ENCODE measurements around the gene ZNF644.
A peak's percentile ranks its signal among the peaks of the same experiment; 100 is the strongest.

Gene ZNF644

DNA sequence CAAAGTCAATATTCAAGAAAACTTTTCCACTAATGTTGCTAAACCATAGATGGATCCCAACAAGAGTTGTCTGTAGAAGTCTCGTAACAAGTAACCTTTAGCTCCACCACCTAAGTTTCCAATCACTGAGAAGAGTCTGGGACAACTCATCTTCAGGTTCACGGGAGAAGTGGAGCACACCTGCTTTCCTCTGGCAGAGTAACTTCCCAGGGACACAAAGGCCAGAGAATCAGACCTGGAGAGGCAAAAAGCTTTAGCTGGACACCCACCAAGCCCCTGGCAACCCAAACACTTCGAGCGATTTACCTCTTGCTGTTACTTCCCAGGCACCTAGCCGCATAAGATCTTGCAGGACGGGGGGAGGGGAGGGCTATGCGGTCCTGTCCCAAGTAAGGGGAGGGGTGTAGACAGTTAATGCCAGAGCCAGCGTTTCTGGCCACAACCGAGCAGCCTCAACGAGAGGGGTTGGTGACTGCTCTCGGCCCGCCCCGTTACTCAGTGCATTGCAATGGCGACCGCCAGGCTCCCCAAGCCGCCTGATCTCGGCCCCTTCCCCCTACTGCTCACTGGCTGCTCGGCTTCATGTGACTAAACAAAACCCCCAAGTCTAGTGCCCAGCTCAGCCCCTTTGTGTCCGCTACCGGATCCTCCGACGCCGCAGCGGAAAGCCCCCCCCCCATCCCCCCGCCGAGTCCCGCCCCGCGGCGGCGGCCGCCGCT lies 709 bp downstream of the ZNF644 start:
- DNase-seq = peak; percentile 79

DNA sequence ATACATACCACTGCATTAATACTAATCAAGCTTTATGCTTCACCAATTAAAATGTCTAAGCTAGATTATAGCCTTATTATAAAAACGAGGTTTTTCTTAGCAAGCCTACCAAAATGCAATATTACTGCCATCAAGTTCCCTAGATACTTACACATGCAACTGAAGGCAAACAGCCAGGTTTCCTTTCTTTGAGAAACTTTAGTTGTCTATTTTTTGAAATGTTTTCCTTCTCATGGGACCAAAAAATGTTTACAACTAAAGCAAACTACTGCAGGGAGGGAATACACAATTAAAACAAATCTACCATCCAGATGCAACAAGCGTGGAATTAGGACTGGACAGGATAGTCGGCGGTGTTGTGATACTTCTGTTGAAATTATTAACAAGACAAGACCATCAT lies 1.3 kb downstream of the ZNF644 start:
- no peak for DNase-seq

DNA sequence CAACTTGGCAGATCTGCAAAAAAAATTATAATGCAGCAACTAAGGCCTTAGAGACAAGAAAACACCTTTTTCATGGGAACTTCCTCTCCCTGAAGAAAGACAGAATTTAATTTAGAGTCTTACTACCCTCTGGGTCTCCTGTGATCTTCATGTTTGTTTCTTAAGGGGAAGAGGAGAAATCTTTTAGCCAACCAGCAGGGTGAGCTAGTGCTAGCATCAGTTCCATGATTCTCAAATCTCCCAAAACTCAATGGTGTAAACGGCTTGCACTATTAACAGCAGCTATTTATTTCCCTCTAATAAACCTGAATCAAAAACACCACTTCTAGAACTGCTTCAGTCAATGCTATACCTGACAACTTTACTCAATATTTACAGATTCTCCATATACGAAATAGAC lies 3.8 kb downstream of the ZNF644 start:
- DNase-seq = no peak

- no peak for DNase-seq
These were observed 5.9 kb downstream of the ZNF644 start for GRCh38 chr1:91015794-91016550.

GRCh38 chr1:91015358-91015780 lies 6.5 kb downstream of the ZNF644 start:
- DNase-seq = no peak

DNA sequence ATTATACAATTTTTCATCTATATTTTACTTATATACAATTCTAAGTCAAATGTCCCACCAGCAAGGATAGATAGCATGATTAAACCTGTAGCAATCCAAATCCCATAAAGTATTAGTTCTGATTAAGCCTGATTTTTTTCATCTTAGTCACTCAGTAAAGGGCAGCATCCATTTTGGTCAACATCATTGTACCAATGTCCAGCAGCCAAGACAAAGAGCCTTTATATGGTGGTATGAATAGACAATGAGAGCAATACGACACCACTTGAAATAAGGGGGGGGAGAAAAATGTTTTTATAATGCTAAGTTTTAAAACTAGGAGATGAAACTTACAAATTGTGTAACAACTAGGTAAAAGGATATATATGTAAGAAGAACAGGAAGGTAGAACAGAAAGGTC lies 7.4 kb downstream of the ZNF644 start:
- no peak for DNase-seq

GRCh38 chr1:91013302-91013701 lies 8.5 kb downstream of the ZNF644 start:
- DNase-seq = no peak

DNA sequence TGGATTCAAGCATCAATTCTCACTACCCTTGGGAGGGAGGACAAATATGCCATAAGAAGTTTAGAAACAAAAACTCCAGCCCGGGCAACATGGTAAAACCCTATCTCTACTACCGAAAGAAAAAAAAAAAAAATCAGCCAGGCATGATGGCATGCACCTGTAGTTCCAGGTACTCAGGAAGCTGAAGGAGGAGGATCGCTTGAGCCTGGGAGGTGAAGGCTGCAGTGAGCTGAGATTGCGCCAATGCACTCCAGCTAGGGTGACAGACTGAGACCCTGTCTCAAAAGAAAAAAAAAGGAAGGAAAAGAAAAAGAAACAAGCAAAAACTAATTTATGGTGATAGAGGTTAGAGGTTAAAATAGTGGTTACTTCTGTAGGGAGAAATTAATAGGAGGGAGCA lies 9.6 kb downstream of the ZNF644 start:
- no peak for DNase-seq

- no peak for DNase-seq
These were observed 10.1 kb downstream of the ZNF644 start for GRCh38 chr1:91011726-91012125.

DNA sequence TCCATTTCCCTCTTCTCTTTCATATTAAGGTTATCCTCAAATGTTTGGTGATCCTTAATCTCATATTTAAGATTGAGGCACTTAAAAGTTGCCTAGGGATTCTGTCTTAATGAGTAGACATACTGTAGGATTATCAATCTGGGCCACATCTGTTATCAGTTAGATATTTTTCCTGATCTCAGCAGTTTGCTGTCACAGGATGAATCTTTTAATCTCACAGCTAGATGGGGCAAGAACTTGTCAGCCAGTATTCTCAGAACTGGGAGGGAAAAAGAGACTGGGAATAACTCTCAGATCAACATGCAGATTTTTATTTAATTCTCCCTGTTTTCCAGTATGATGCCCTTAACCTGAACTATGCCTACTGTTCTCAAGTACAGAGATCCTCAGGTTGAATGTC lies 14.0 kb downstream of the ZNF644 start:
- no peak for DNase-seq

DNA sequence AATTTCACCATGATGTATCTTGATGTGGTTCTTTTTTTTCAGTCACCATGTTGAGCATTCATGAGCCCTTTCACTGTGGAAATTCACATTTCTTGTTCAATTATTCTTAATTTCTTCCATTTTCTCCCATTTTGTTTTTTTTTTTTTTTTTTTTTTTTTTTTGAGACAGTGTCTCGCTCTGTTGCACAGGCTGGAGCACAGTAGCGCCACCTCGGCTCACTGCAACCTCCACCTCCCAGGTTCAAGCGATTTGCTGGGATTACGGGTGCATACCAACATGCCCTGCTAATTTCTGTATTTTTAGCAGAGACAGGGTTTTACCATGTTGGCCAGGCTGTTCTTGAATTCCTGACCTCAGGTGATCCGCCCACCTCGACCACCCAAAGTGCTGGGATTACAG lies 14.7 kb downstream of the ZNF644 start:
- no peak for DNase-seq

DNA sequence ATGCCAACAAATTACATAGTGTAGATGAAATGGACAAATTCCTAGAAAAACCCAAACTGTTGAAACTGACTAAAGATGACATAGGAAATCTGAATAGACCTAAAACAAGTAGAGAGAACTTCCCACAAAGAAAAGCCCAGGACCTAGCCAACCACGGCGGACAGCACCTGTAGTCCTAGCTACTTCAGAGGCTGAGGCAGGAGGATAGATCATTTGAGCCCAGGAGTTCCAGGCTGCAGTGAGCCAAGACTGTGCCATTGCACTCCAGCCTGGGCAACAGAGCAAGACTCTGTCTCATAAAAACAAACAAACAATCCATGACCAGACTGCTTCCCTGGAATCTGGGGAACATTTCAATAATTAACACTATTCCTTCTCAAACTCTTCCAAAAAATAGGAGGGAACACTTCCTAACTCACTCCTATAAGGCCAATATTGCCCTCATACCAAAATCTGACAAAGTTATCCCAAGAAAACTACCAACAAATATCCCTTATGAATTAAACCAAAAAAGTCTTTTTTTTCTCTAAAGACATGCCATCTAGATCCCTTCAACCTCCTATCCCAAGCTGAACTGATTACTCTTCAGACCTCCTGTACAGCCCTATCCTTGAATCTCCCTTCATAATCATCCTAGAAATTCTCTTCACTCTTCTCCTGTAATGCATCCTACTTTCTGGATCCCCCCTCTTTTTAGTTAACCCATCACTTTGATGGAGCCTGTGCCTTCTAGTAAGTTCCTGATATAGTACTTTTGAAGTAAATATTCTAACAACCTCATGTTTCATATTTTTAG lies 15.5 kb downstream of the ZNF644 start:
- DNase-seq = no peak

- DNase-seq = no peak
These were observed 16.6 kb downstream of the ZNF644 start for GRCh38 chr1:91005285-91005684.

DNA sequence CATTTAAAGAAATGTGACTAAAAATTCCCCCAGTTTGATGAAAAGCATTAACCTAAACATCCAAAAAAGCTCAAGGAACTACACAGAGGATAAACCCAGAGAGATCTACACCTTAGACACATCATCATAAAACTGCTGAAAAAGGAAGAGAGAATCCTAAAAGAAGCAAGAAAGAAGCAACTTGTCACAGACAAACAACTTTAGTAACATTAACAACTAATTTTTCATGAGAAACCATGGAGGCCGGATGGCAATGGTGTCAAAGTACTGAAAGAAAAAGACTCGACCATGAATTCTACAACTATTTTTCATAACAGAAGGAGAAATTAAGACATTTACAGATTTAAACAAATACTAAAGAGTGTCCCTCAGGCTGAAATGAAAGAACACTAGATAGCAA lies 17.7 kb downstream of the ZNF644 start:
- DNase-seq = no peak

- DNase-seq = no peak
These were observed 25.0 kb downstream of the ZNF644 start for GRCh38 chr1:90996742-90997413.

DNA sequence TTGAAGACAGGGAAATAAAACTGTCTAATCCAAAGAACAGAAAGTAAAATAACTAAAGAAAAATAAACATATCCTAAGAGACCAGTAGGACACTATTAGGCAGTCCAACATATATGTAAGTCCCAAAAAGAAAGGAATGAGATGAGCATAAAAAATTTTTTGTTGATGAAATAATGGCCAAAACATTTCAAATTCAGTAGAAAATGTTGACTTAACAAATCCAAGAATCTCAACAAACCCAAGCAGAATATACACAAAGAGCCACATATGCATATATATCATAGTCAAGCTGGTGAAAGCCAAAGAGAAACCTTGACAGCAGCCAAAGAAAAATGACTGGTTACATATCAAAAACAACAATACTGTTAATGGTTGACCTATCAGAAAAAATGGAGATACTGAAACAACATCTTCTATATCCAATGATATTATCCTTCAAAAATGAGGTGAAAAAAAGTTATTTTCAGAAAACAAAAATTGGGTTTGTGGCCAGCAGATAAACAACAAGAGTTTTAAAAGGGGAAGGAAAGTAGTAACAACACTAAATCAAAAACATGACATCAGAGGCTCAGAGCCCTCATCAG lies 26.4 kb downstream of the ZNF644 start:
- DNase-seq = no peak

DNA sequence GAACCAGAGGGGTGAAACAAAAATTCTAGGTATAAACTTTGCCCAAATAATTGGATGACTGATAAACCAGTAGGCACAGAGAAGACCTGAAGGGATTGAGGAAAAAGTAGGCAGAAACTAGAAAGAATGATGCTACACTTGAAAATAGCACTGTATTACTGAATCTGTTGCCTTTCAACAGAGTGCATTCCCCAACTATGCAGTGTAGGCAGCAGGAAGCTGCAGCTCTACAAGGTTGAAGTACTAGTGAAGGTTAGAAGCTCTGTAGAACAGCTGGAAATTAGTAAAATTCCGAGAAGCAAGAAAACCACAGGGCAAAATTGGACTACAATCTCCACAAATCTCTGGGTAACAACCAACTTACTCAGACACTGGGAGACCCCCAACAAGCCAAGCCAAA lies 27.4 kb downstream of the ZNF644 start:
- no peak for DNase-seq

- DNase-seq = no peak
These were observed 28.6 kb downstream of the ZNF644 start for GRCh38 chr1:90993245-90993644.

GRCh38 chr1:90990779-90991178 lies 31.1 kb downstream of the ZNF644 start:
- no peak for DNase-seq

GRCh38 chr1:90989990-90990389 lies 31.8 kb downstream of the ZNF644 start:
- DNase-seq = no peak

- DNase-seq = no peak
These were observed 32.5 kb downstream of the ZNF644 start for GRCh38 chr1:90989302-90989701.

- DNase-seq = no peak
These were observed 34.0 kb downstream of the ZNF644 start for GRCh38 chr1:90987841-90988240.

DNA sequence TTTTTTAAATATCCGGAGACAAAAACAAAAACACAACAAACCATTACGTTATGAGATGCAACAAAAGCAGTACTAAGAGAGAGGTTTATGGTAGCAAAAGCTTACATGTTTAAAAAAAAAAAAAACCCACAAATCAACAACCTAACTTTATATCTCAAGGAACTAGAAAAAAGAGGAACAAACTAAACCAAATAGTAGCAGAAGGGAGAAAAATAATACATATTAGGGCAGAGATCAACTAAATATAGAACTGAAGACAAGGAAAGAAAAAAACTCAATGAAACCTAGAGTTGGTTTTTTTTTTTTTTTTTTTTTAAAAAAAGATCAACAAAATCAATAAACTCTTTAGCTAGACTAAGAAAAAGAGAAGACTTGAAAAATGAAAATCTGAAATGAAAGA lies 34.9 kb downstream of the ZNF644 start:
- DNase-seq = no peak

All from NCI-H1436 (cell line).